ENCODE data around the gene HPCAL4.

The HPCAL4 gene

DNA sequence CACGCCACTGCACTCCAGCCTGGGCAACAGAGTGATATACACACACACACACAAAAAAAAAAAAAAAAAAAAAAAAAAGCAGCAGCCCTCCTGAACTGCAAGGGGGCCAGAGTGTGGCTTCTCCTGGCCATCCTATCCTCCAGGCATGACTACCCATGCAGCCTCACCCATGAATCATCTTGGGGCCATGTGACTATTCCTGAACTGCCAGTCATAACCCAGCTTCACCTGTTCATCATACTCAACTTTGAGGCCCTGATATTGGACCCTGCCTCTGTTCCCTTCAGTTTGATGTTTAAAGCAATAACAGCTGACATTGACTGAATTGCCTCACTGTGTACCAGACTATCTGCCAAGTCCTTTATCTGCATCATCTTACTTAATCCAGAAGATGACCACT, 2.8 kb upstream of the HPCAL4 start:
- no peak overlapping the region for H3K4me3 ChIP-seq
- no peak for DNase-seq (ENCODE audit: low spot score)
- no peak overlapping the region for H3K27ac ChIP-seq
- TF ChIP-seq, protein P1, sequence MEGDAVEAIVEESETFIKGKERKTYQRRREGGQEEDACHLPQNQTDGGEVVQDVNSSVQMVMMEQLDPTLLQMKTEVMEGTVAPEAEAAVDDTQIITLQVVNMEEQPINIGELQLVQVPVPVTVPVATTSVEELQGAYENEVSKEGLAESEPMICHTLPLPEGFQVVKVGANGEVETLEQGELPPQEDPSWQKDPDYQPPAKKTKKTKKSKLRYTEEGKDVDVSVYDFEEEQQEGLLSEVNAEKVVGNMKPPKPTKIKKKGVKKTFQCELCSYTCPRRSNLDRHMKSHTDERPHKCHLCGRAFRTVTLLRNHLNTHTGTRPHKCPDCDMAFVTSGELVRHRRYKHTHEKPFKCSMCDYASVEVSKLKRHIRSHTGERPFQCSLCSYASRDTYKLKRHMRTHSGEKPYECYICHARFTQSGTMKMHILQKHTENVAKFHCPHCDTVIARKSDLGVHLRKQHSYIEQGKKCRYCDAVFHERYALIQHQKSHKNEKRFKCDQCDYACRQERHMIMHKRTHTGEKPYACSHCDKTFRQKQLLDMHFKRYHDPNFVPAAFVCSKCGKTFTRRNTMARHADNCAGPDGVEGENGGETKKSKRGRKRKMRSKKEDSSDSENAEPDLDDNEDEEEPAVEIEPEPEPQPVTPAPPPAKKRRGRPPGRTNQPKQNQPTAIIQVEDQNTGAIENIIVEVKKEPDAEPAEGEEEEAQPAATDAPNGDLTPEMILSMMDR (IDR thresholded peaks at IDR 0.05): no peak

GRCh38 chr1:39692152-39693074, 1.2 kb upstream of the HPCAL4 start:
- Histone ChIP-seq H3K4me3 (peak overlapping the region; percentile 67), H3K27ac (no peak overlapping the region)
- TF ChIP-seq, protein P1 (IDR thresholded peaks at IDR 0.05): no peak
- DNase-seq (ENCODE audit: low spot score): no peak

GRCh38 chr1:39690794-39691382, 345 bp downstream of the HPCAL4 start:
- no peak overlapping the region for H3K27ac ChIP-seq
- H3K4me3 ChIP-seq: peak overlapping the region; percentile 67
- no peak for DNase-seq (ENCODE audit: low spot score)
- TF ChIP-seq, protein P1 (IDR thresholded peaks at IDR 0.05): no peak

- H3K27ac ChIP-seq: no peak overlapping the region
- DNase-seq (ENCODE audit: low spot score): no peak
- H3K4me3 ChIP-seq: no peak overlapping the region
- TF ChIP-seq, protein P1 (IDR thresholded peaks at IDR 0.05): no peak
Measured at GRCh38 chr1:39690225-39690624, 1.0 kb downstream of the HPCAL4 start.

DNA sequence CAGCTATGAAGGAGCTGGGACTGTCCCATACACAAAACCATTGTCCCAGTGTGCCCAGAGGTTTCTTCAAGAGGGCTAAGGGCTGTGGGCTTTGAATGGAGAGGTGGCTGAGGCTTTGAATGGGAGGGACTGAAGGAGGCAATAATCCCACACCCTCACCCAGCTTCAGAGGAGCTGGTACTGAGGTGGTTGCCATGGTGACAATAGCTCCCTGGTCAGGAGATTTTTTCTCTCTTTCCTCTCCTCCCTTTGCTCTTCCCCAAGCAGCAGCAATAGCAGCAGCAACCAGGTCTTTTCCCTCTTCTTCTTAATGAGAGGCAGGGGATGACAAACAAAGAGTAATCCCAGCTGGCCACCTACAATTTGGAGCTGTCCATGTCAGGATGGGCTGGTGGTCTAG, 1.6 kb downstream of the HPCAL4 start:
- no peak overlapping the region for H3K4me3 ChIP-seq
- H3K27ac ChIP-seq: no peak overlapping the region
- TF ChIP-seq, protein P1 (IDR thresholded peaks at IDR 0.05): no peak
- no peak for DNase-seq (ENCODE audit: low spot score)

DNA sequence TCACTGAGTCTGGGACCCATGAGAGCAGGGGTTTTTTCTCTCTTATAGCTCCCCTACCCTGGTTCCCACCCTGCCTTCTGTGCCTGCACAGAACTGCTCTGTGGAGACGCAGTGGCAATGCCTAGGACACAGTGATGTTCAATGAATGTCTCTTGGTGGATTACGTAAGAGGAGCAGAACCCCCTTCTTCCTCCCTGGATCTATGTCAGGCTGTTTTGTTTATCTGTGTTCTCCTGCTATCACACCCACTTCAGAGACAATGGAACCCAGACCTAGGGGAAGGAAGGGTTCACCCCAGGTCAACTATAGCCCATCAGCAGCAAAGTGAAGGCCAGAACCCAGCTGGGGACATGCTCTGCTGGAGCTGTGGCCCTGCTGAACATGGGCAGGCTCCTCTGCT, 2.0 kb downstream of the HPCAL4 start:
- H3K27ac ChIP-seq: no peak overlapping the region
- TF ChIP-seq, protein P1 (IDR thresholded peaks at IDR 0.05): no peak
- no peak for DNase-seq (ENCODE audit: low spot score)
- H3K4me3 ChIP-seq: no peak overlapping the region

GRCh38 chr1:39688706-39689105, 2.5 kb downstream of the HPCAL4 start:
- DNase-seq (ENCODE audit: low spot score): no peak
- H3K4me3 ChIP-seq: no peak overlapping the region
- no peak overlapping the region for H3K27ac ChIP-seq
- TF ChIP-seq, protein P1 (IDR thresholded peaks at IDR 0.05): no peak

Measured in coronary artery (tissue), 2 donors.